ENCODE results near the gene C20orf141.

The C20orf141 gene

GRCh38 chr20:2849529-2849928 lies 34.7 kb downstream of the C20orf141 start:
- DNase-seq (ENCODE audit: low spot score): no peak

- DNase-seq (ENCODE audit: low spot score): no peak
These were observed 36.3 kb downstream of the C20orf141 start for GRCh38 chr20:2851086-2851485.

GRCh38 chr20:2858591-2858990 lies 43.8 kb downstream of the C20orf141 start:
- DNase-seq (ENCODE audit: low spot score): no peak

- no peak for DNase-seq (ENCODE audit: low spot score)
These were observed 44.7 kb downstream of the C20orf141 start for GRCh38 chr20:2859330-2860121.

DNA sequence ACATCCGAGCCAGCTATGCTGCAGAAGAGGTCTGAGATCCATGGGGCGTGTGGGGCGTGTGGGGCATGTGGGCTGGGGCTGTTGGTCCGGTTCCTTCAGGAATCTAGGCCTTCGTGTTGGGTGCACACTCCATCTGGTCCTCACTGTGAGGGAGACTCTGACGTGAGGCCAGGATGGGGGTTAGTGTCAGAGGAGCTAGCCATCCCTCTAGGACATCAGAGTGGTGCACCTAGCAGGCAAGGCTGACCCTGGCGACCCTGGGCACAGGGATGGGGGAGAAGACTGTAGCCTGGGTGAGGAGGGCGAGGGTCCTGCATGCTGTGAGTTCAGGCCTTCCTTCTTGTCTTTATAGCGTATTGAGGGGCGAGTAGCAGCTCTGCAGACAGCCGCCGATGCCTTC lies 49.8 kb downstream of the C20orf141 start:
- no peak for DNase-seq (ENCODE audit: low spot score)

DNA sequence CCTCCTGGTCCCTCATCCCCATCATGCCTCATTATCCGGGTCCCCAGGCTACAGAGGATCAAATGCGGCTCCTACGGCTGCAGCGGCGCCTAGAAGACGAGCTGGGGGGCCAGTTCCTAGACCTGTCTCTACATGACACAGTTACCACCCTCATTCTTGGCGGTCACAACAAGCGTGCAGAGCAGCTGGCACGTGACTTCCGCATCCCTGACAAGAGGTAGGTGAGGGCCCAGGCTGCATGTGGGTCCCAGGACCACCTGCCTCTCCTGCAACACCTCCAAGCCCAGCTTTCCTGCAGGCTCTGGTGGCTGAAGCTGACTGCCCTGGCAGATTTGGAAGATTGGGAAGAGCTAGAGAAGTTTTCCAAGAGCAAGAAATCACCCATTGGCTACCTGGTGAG lies 50.3 kb downstream of the C20orf141 start:
- DNase-seq (ENCODE audit: low spot score): no peak

All from CD4-positive, alpha-beta T cell treated with Interleukin-6 at 100 ng/mL for 8 hours (primary cell).